Omental fat pad (tissue), 4 donors: Measurements from ENCODE around the gene STK17B. TPM values are rescaled to one million over a fixed set of nuclear protein-coding genes. Genes with fewer than 3 reads are reported as not detected.

Experiments used
- ATAC-seq: fragments of 150-250 bp; one replicate; pipeline ENCODE4 v1.9.1; 2016; ENCODE audit warnings: mild to moderate bottlenecking, moderate library complexity; ENCODE audit not compliant: low FRiP score
- DNase-seq: peaks from one replicate; pipeline ENCODE4 v3.0.0-alpha.2; 2019; ENCODE audit warnings: low spot score
- CTCF ChIP-seq, 3 donors: fragments of 450-650 bp; IDR thresholded peaks; one replicate each; pipeline ENCODE4 v1.5.1; 2016 to 2017; ENCODE audit warnings: antibody characterized with exemption in 3 of 3, mild to moderate bottlenecking in 3 of 3, moderate library complexity in 2 of 3
- total RNA-seq, 4 donors: library from RNA; depleted of rRNA; stranded (reverse); fragments of >200 nt; gene quantifications; one replicate each; pipeline ENCODE4 v1.1.0, GENCODE V29; 2016

Gene STK17B
- total RNA-seq, 4 donors from 2014 or later = 39.2 to 89.9 (median 60.7) TPM

GRCh38 chr2:196176142-196176738 lies 4.9 kb upstream of the STK17B start:
- no peak for ATAC-seq

GRCh38 chr2:196174404-196174803 lies 3.0 kb upstream of the STK17B start:
- no peak for TF ChIP-seq CTCF (IDR thresholded peaks at IDR 0.05)
- no peak for DNase-seq
- no peak for ATAC-seq

More at GRCh38 chr2:196176142-196176738, 4.9 kb upstream of the STK17B start:
- no peak for TF ChIP-seq CTCF (IDR thresholded peaks at IDR 0.05)
- DNase-seq = no peak

GRCh38 chr2:196173505-196173904 lies 2.1 kb upstream of the STK17B start:
- DNase-seq (no peak), ATAC-seq (no peak)
- TF ChIP-seq CTCF (IDR thresholded peaks at IDR 0.05) = no peak

GRCh38 chr2:196172951-196173350 lies 1.6 kb upstream of the STK17B start:
- ATAC-seq (no peak), DNase-seq (no peak)
- TF ChIP-seq CTCF (IDR thresholded peaks at IDR 0.05) = no peak

- peak; percentile 1 for ATAC-seq
- no peak for TF ChIP-seq CTCF (IDR thresholded peaks at IDR 0.05)
- no peak for DNase-seq
These were observed 568 bp upstream of the STK17B start for GRCh38 chr2:196171946-196172345.

GRCh38 chr2:196170606-196171247 lies 651 bp downstream of the STK17B start:
- ATAC-seq (peak; percentile 37), DNase-seq (no peak)
- TF ChIP-seq CTCF (IDR thresholded peaks at IDR 0.05) = no peak

GRCh38 chr2:196170213-196170605 lies 1.2 kb downstream of the STK17B start:
- no peak for ATAC-seq
- no peak for TF ChIP-seq CTCF (IDR thresholded peaks at IDR 0.05)
- no peak for DNase-seq
